Activated CD4-positive, alpha-beta memory T cell treated with anti-CD3 and anti-CD28 coated beads, Interleukin-2, amount 10 ng/mL, durations not matched to agents 7 days and 5 days (primary cell): Measurements from ENCODE around the gene DHRS4L2. TPM values are rescaled to one million over a fixed set of nuclear protein-coding genes. Genes with fewer than 3 reads are reported as not detected.
"Not testable (repeated sequence)": the region's sequence is repeated elsewhere in the genome, so short reads cannot be mapped to it uniquely, and the experiment has no call there.

Source experiments
- CTCF ChIA-PET: fragments of 350-600 bp; sonication (Branson Sonifier 250); formaldehyde crosslinking; loops from one replicate; lab custom pipeline; 2021; ENCODE audit warnings: antibody characterized with exemption, inconsistent platforms; lab: Charles Lee
- POLR2A ChIA-PET: fragments of 350-600 bp; sonication (Branson Sonifier 250); formaldehyde crosslinking; loops from one replicate; lab custom pipeline; 2021; ENCODE audit warnings: antibody characterized with exemption; lab: Charles Lee
- DNase-seq: peaks from one replicate; pipeline ENCODE4 v3.0.0-alpha.2; 2020
- H3K27ac Mint-ChIP-seq: one replicate; pipeline ENCODE4 v1.8.0; 2021; ENCODE audit warnings: mild to moderate bottlenecking, mixed read lengths
- H3K27me3 Mint-ChIP-seq: one replicate; pipeline ENCODE4 v1.8.0; 2021; ENCODE audit warnings: mixed read lengths
- H3K36me3 Mint-ChIP-seq: one replicate; pipeline ENCODE4 v1.8.0; 2021; ENCODE audit warnings: low read depth, mixed read lengths
- H3K4me1 Mint-ChIP-seq: one replicate; pipeline ENCODE4 v1.8.0; 2021; ENCODE audit warnings: mixed read lengths
- H3K4me3 Mint-ChIP-seq: one replicate; pipeline ENCODE4 v1.8.0; 2021; ENCODE audit warnings: mild to moderate bottlenecking, mixed read lengths
- H3K9me3 Mint-ChIP-seq: one replicate; pipeline ENCODE4 v1.8.0; 2021; ENCODE audit warnings: mixed read lengths
- total RNA-seq, 2 experiments: library from RNA; stranded (reverse); gene quantifications; one replicate each; pipeline ENCODE4 v1.2.3, GENCODE V29; 2021

The DHRS4L2 gene
- total RNA-seq, 2 experiments from 2014 or later: 18.3 to 20.2 TPM

- CTCF ChIA-PET: interaction anchor here (0.6 to 1.2 kb wide), 8 partner anchors 10 to 800 kb away, joined by 3 to 6 read pairs (median 4); partner anchors contain the start of genes CARMIL3 and IRF9
- Mint-ChIP-seq H3K4me1 (peaks cover 14% of the 10 kb centered on the region), H3K36me3 (peaks cover 3% of the 10 kb centered on the region), H3K9me3 (peaks cover 15% of the 10 kb centered on the region), H3K27me3 (no peaks in the 10 kb centered on the region), H3K4me3 (peak overlapping the region; percentile 97), H3K27ac (peak overlapping the region; percentile 80)
- peak; percentile 72 for DNase-seq
- POLR2A ChIA-PET: interaction anchor here (1.1 to 1.5 kb wide), 3 partner anchors 45 to 78 kb away, joined by 3 to 5 read pairs (median 5); partner anchors contain the start of genes DCAF11 and NRL
These were observed 47.6 kb downstream of the DHRS4L2 start for GRCh38 chr14:24036169-24036962.

- POLR2A ChIA-PET: interaction anchor here (1.2 kb wide), 1 partner anchor 77 kb away, joined by 5 read pairs; the partner anchor contains the start of genes DCAF11 and NRL
- Mint-ChIP-seq H3K27ac (peak overlapping the region; percentile 80), H3K4me1 (peaks cover 14% of the 10 kb centered on the region), H3K4me3 (peak overlapping the region; percentile 97)
- DNase-seq, H3K9me3 Mint-ChIP-seq, H3K36me3 Mint-ChIP-seq, H3K27me3 Mint-ChIP-seq: not testable (repeated sequence)
- CTCF ChIA-PET: interaction anchor here (1.2 kb wide), 1 partner anchor 124 kb away, joined by 4 read pairs; the partner anchor contains the start of gene IRF9
These were observed 48.4 kb downstream of the DHRS4L2 start for GRCh38 chr14:24036963-24037657.

- Mint-ChIP-seq H3K4me3 (no peak overlapping the region), H3K27ac (no peak overlapping the region), H3K36me3 (peaks cover under 1% of the 10 kb centered on the region), H3K27me3 (peaks cover 3% of the 10 kb centered on the region), H3K4me1 (peaks cover 14% of the 10 kb centered on the region), H3K9me3 (peaks cover 5% of the 10 kb centered on the region)
- ChIA-PET POLR2A (no interaction called here), CTCF (interaction anchor here (1.0 kb wide), 1 partner anchor 71 kb away, joined by 4 read pairs; no protein-coding TSS in a partner anchor)
- DNase-seq: no peak
These were observed 48.9 kb downstream of the DHRS4L2 start for GRCh38 chr14:24037658-24038037.

- ChIA-PET CTCF (interaction anchor here (0.6 to 1.0 kb wide), 2 partner anchors 70 to 122 kb away, joined by 3 to 4 read pairs; partner anchors contain the start of gene IRF9), POLR2A (no interaction called here)
- Mint-ChIP-seq H3K36me3 (no peaks in the 10 kb centered on the region), H3K9me3 (no peaks in the 10 kb centered on the region), H3K4me3 (no peak overlapping the region), H3K27ac (no peak overlapping the region), H3K4me1 (peaks cover 14% of the 10 kb centered on the region), H3K27me3 (peaks cover 4% of the 10 kb centered on the region)
- DNase-seq: no peak
These were observed 50.0 kb downstream of the DHRS4L2 start for GRCh38 chr14:24038686-24039085.

GRCh38 chr14:24040692-24041091, 52.0 kb downstream of the DHRS4L2 start:
- peaks cover 13% of the 10 kb centered on the region for H3K4me1 Mint-ChIP-seq

GRCh38 chr14:24042746-24043145, 54.0 kb downstream of the DHRS4L2 start:
- POLR2A ChIA-PET: interaction anchor here (0.5 to 0.9 kb wide), 2 partner anchors 9 to 247 kb away, joined by 3 to 4 read pairs; partner anchors contain the start of gene CARMIL3
- Mint-ChIP-seq H3K36me3 (no peaks in the 10 kb centered on the region), H3K27me3 (peaks cover 18% of the 10 kb centered on the region), H3K4me3 (no peak overlapping the region), H3K4me1 (no peaks in the 10 kb centered on the region), H3K27ac (no peak overlapping the region), H3K9me3 (no peaks in the 10 kb centered on the region)
- CTCF ChIA-PET: interaction anchor here (0.7 to 1.9 kb wide), 2 partner anchors 8 to 66 kb away, joined by 4 to 5 read pairs; no protein-coding TSS in a partner anchor
- no peak for DNase-seq

More at GRCh38 chr14:24040692-24041091, 52.0 kb downstream of the DHRS4L2 start:
- DNase-seq: no peak
- Mint-ChIP-seq H3K9me3 (no peaks in the 10 kb centered on the region), H3K27me3 (peaks cover 10% of the 10 kb centered on the region), H3K27ac (no peak overlapping the region), H3K4me3 (no peak overlapping the region), H3K36me3 (no peaks in the 10 kb centered on the region)
- ChIA-PET CTCF (no interaction called here), POLR2A (no interaction called here)

- CTCF ChIA-PET: not testable (repeated sequence)
These were observed 60.3 kb downstream of the DHRS4L2 start for GRCh38 chr14:24049002-24049401.

GRCh38 chr14:24050753-24051152, 62.0 kb downstream of the DHRS4L2 start:
- ChIA-PET CTCF (interaction anchor here (1.3 to 1.7 kb wide), 2 partner anchors 64 to 98 kb away, joined by 3 to 5 read pairs; partner anchors contain the start of genes DCAF11, DHRS4 and NRL), POLR2A (interaction anchor here (1.3 to 3.9 kb wide), 3 partner anchors 43 to 95 kb away, joined by 3 to 23 read pairs (median 4); partner anchors contain the start of genes PCK2 and PSME2)
- DNase-seq, H3K9me3 Mint-ChIP-seq, H3K36me3 Mint-ChIP-seq, H3K27ac Mint-ChIP-seq: not testable (repeated sequence)
- peak overlapping the region; percentile 69 for H3K4me3 Mint-ChIP-seq
- H3K27me3 Mint-ChIP-seq: peaks cover 34% of the 10 kb centered on the region
- H3K4me1 Mint-ChIP-seq: peaks cover 23% of the 10 kb centered on the region

More at GRCh38 chr14:24049002-24049401, 60.3 kb downstream of the DHRS4L2 start:
- H3K9me3 Mint-ChIP-seq, H3K27ac Mint-ChIP-seq, H3K36me3 Mint-ChIP-seq, DNase-seq, H3K4me3 Mint-ChIP-seq: not testable (repeated sequence)
- POLR2A ChIA-PET: interaction anchor here (3.9 kb wide), 1 partner anchor 45 kb away, joined by 23 read pairs; the partner anchor contains the start of gene PCK2
- Mint-ChIP-seq H3K4me1 (peaks cover 23% of the 10 kb centered on the region), H3K27me3 (peaks cover 37% of the 10 kb centered on the region)

GRCh38 chr14:24051176-24051788, 62.6 kb downstream of the DHRS4L2 start:
- H3K9me3 Mint-ChIP-seq: no peaks in the 10 kb centered on the region
- no peak overlapping the region for H3K27ac Mint-ChIP-seq
- ChIA-PET POLR2A (interaction anchor here (1.2 to 3.9 kb wide), 7 partner anchors 9 to 164 kb away, joined by 3 to 23 read pairs (median 4); partner anchors contain the start of genes DCAF11, IRF9, MDP1 and NRL), CTCF (interaction anchor here (0.6 to 1.8 kb wide), 8 partner anchors 9 to 257 kb away, joined by 3 to 13 read pairs (median 4); partner anchors contain the start of genes CIDEB, DCAF11, DHRS4 and NRL)
- DNase-seq: peak; percentile 22
- no peaks in the 10 kb centered on the region for H3K36me3 Mint-ChIP-seq
- peak overlapping the region; percentile 69 for H3K4me3 Mint-ChIP-seq
- peaks cover 30% of the 10 kb centered on the region for H3K27me3 Mint-ChIP-seq
- peaks cover 23% of the 10 kb centered on the region for H3K4me1 Mint-ChIP-seq

GRCh38 chr14:24051789-24052655, 63.3 kb downstream of the DHRS4L2 start, which contains the start of gene CARMIL3:
Gene CARMIL3, plus strand, starts transcription at chr14:24052009. Its CDS starts 145 bp downstream, at chr14:24052154.
- Mint-ChIP-seq H3K27me3 (peaks cover 26% of the 10 kb centered on the region), H3K36me3 (no peaks in the 10 kb centered on the region), H3K9me3 (no peaks in the 10 kb centered on the region), H3K4me1 (peaks cover 23% of the 10 kb centered on the region), H3K4me3 (peak within 1 kb of the TSS; percentile 69), H3K27ac (no peak within 1 kb of the TSS)
- DNase-seq: peak; percentile 72
- ChIA-PET POLR2A (interaction anchor here (0.6 to 3.9 kb wide), 11 partner anchors 9 to 164 kb away, joined by 3 to 23 read pairs (median 4); partner anchors contain the start of genes DCAF11, IRF9, MDP1 and NRL), CTCF (interaction anchor here (0.6 to 1.8 kb wide), 8 partner anchors 8 to 256 kb away, joined by 3 to 13 read pairs (median 4); partner anchors contain the start of genes CIDEB, DCAF11, DHRS4 and NRL)
